ENCODE data around the gene PPFIA2. TPM values are rescaled to one million over a fixed set of nuclear protein-coding genes. Genes with fewer than 3 reads are reported as not detected.

Gene PPFIA2
- total RNA-seq, 1 experiment from 2014 or later, result not detected

GRCh38 chr12:81712536-81712935 is 46.6 kb downstream of the PPFIA2 start:
- no peaks in the 10 kb centered on the region for H3K9me3 ChIP-seq (ENCODE audit: low read length)
- POLR2A ChIA-PET (ENCODE audit: unreplicated experiment), result no interaction called here
- DNase-seq (no peak), ATAC-seq (no peak)
- H2AFZ ChIP-seq (ENCODE audit: low read length), result no peak overlapping the region
- H3K36me3 ChIP-seq (ENCODE audit: low read depth, low read length), result no peaks in the 10 kb centered on the region
- H3K9ac ChIP-seq (ENCODE audit: low read length), result no peak overlapping the region
- TF ChIP-seq CTCF (conservative IDR thresholded peaks at IDR 0.05; ENCODE audit: low read depth, low read length) (no peak), EZH2 (IDR thresholded peaks at IDR 0.05; ENCODE audit: low read length, unreplicated experiment) (no peak), EZH2phosphoT487 (IDR thresholded peaks at IDR 0.05; ENCODE audit: borderline replicate concordance, low read length) (no peak)
- intact Hi-C loops (cut with micrococcal nuclease), result no loop called here
- no peaks in the 10 kb centered on the region for H3K9me2 ChIP-seq (replicated peaks; ENCODE audit: low read length)
- H4K20me1 ChIP-seq (ENCODE audit: low read length), result no peaks in the 10 kb centered on the region
- H3K79me2 ChIP-seq (ENCODE audit: low read length), result no peaks in the 10 kb centered on the region
- CTCF ChIA-PET, result no interaction called here
- H3K4me1 ChIP-seq (ENCODE audit: insufficient read depth, low read length), result no peaks in the 10 kb centered on the region
- H3K27me3 ChIP-seq (ENCODE audit: low read length), result no peaks in the 10 kb centered on the region
- no peak overlapping the region for H3K4me3 ChIP-seq (ENCODE audit: low read length)
- H3K27ac ChIP-seq (ENCODE audit: low read length), result no peak overlapping the region
- BruUV-seq (replicated peaks), result no TSS peak
- H3K4me2 ChIP-seq (ENCODE audit: low read length), result no peak overlapping the region
- no peaks in the 10 kb centered on the region for H3F3A ChIP-seq (ENCODE audit: low read length, unreplicated experiment)

- no peak overlapping the region for H3K4me2 ChIP-seq (ENCODE audit: low read length)
- ATAC-seq (no peak), DNase-seq (no peak)
- H3K27me3 ChIP-seq (ENCODE audit: low read length), result no peaks in the 10 kb centered on the region
- no peaks in the 10 kb centered on the region for H3K4me1 ChIP-seq (ENCODE audit: insufficient read depth, low read length)
- no peak overlapping the region for H3K4me3 ChIP-seq (ENCODE audit: low read length)
- H3K27ac ChIP-seq (ENCODE audit: low read length), result no peak overlapping the region
- no TSS peak for BruUV-seq (replicated peaks)
- H3K9ac ChIP-seq (ENCODE audit: low read length), result no peak overlapping the region
- ChIA-PET POLR2A (ENCODE audit: unreplicated experiment) (no interaction called here), CTCF (no interaction called here)
- H2AFZ ChIP-seq (ENCODE audit: low read length), result no peak overlapping the region
- TF ChIP-seq EZH2 (IDR thresholded peaks at IDR 0.05; ENCODE audit: low read length, unreplicated experiment), result no peak
- no peak for TF ChIP-seq EZH2phosphoT487 (IDR thresholded peaks at IDR 0.05; ENCODE audit: borderline replicate concordance, low read length)
- TF ChIP-seq CTCF (conservative IDR thresholded peaks at IDR 0.05; ENCODE audit: low read depth, low read length), result no peak
- H3F3A ChIP-seq (ENCODE audit: low read length, unreplicated experiment), result no peaks in the 10 kb centered on the region
- H4K20me1 ChIP-seq (ENCODE audit: low read length), result no peaks in the 10 kb centered on the region
- intact Hi-C loops (cut with micrococcal nuclease), result no loop called here
- no peaks in the 10 kb centered on the region for H3K36me3 ChIP-seq (ENCODE audit: low read depth, low read length)
- no peaks in the 10 kb centered on the region for H3K9me2 ChIP-seq (replicated peaks; ENCODE audit: low read length)
- no peaks in the 10 kb centered on the region for H3K9me3 ChIP-seq (ENCODE audit: low read length)
- no peaks in the 10 kb centered on the region for H3K79me2 ChIP-seq (ENCODE audit: low read length)
These were observed 53.6 kb downstream of the PPFIA2 start for GRCh38 chr12:81705586-81705985.

- H3F3A ChIP-seq (ENCODE audit: low read length, unreplicated experiment), result no peaks in the 10 kb centered on the region
- H4K20me1 ChIP-seq (ENCODE audit: low read length), result no peaks in the 10 kb centered on the region
- TF ChIP-seq EZH2 (IDR thresholded peaks at IDR 0.05; ENCODE audit: low read length, unreplicated experiment), result no peak
- TF ChIP-seq CTCF (conservative IDR thresholded peaks at IDR 0.05; ENCODE audit: low read depth, low read length), result no peak
- TF ChIP-seq EZH2phosphoT487 (IDR thresholded peaks at IDR 0.05; ENCODE audit: borderline replicate concordance, low read length), result no peak
- H2AFZ ChIP-seq (ENCODE audit: low read length), result no peak overlapping the region
- no peak overlapping the region for H3K4me2 ChIP-seq (ENCODE audit: low read length)
- BruUV-seq (replicated peaks), result no TSS peak
- CTCF ChIA-PET, result no interaction called here
- H3K9me2 ChIP-seq (replicated peaks; ENCODE audit: low read length), result no peaks in the 10 kb centered on the region
- H3K27me3 ChIP-seq (ENCODE audit: low read length), result no peaks in the 10 kb centered on the region
- DNase-seq, result no peak
- no peak overlapping the region for H3K9ac ChIP-seq (ENCODE audit: low read length)
- no peak for ATAC-seq
- no peaks in the 10 kb centered on the region for H3K4me1 ChIP-seq (ENCODE audit: insufficient read depth, low read length)
- no peaks in the 10 kb centered on the region for H3K79me2 ChIP-seq (ENCODE audit: low read length)
- no peaks in the 10 kb centered on the region for H3K9me3 ChIP-seq (ENCODE audit: low read length)
- no peak overlapping the region for H3K4me3 ChIP-seq (ENCODE audit: low read length)
- POLR2A ChIA-PET (ENCODE audit: unreplicated experiment), result no interaction called here
- H3K27ac ChIP-seq (ENCODE audit: low read length), result no peak overlapping the region
- H3K36me3 ChIP-seq (ENCODE audit: low read depth, low read length), result no peaks in the 10 kb centered on the region
- intact Hi-C loops (cut with micrococcal nuclease), result no loop called here
These were observed 59.6 kb downstream of the PPFIA2 start for GRCh38 chr12:81699551-81699950.

Data from PC-3 (cell line).